ENCODE data around the gene FABP6. TPM values are rescaled to one million over a fixed set of nuclear protein-coding genes. Genes with fewer than 3 reads are reported as not detected.

FABP6 gene
- polyA plus RNA-seq, 3 donors, result not detected

- DNase-seq, result no peak
- no peak overlapping the region for H3K4me2 ChIP-seq (replicated peaks; ENCODE audit: extremely low read depth, low read length, poor library complexity, severe bottlenecking)
- intact Hi-C loops (cut with micrococcal nuclease), result no loop called here
- H3K27ac Mint-ChIP-seq, result no peak overlapping the region
- no peak overlapping the region for H3K4me3 Mint-ChIP-seq
- H3K36me3 Mint-ChIP-seq, result no peaks in the 10 kb centered on the region
- WGBS (ENCODE audit: insufficient coverage), result 89% methylated on average over 5 of the region's 9 CpGs
- H3K9ac ChIP-seq (ENCODE audit: insufficient read depth, low read length, poor library complexity, severe bottlenecking), result no peak overlapping the region
- no peak for TF ChIP-seq CTCF (IDR thresholded peaks at IDR 0.05)
- no peaks in the 10 kb centered on the region for H3K9me3 Mint-ChIP-seq
- H3K4me3 ChIP-seq (replicated peaks in 1 of 3; ENCODE audit: low read depth in 2 of 3, low read length in 3 of 3), result no peak overlapping the region
- H3K27me3 Mint-ChIP-seq (ENCODE audit: low read depth in 3 of 3), result peaks cover 2 to 3% (median 3%) of the 10 kb centered on the region in 3 donors
- H3K4me1 ChIP-seq (ENCODE audit: control insufficient read depth in 1 of 2, insufficient read depth in 2 of 2, low read length in 2 of 2), result no peaks in the 10 kb centered on the region
- H3K36me3 ChIP-seq (replicated peaks in 1 of 2; ENCODE audit: control insufficient read depth in 1 of 2, insufficient read depth in 2 of 2, low read length in 2 of 2), result no peaks in the 10 kb centered on the region
- no peaks in the 10 kb centered on the region for H4K20me1 ChIP-seq (ENCODE audit: insufficient read depth, low read length)
- no peaks in the 10 kb centered on the region for H3K9me3 ChIP-seq (replicated peaks in 1 of 2; ENCODE audit: control insufficient read depth in 1 of 2, insufficient read depth in 1 of 2, low read length in 2 of 2)
- no peaks in the 10 kb centered on the region for H3K4me1 Mint-ChIP-seq
- no peak overlapping the region for H2AFZ ChIP-seq (ENCODE audit: insufficient read depth, low read depth, low read length, poor library complexity, severe bottlenecking)
- H3K27me3 ChIP-seq (ENCODE audit: control insufficient read depth in 2 of 2, insufficient read depth in 2 of 2, low read length in 2 of 2), result no peaks in the 10 kb centered on the region
- no peak overlapping the region for H3K27ac ChIP-seq (ENCODE audit: low read depth in 1 of 2, low read length in 2 of 2)
- H3K79me2 ChIP-seq (ENCODE audit: insufficient read depth, low read length), result no peaks in the 10 kb centered on the region
Measured at GRCh38 chr5:160210606-160211005, 18.7 kb upstream of the FABP6 start.

GRCh38 chr5:160211352-160211751, 18.0 kb upstream of the FABP6 start:
- no peak overlapping the region for H3K27ac ChIP-seq (ENCODE audit: low read depth in 1 of 2, low read length in 2 of 2)

More at GRCh38 chr5:160211352-160211751, 18.0 kb upstream of the FABP6 start:
- Mint-ChIP-seq H3K27me3 (ENCODE audit: low read depth in 3 of 3) (peaks cover 3 to 4% (median 3%) of the 10 kb centered on the region in 3 donors), H3K9me3 (no peaks in the 10 kb centered on the region), H3K27ac (no peak overlapping the region), H3K4me3 (no peak overlapping the region), H3K36me3 (no peaks in the 10 kb centered on the region), H3K4me1 (no peaks in the 10 kb centered on the region)
- Histone ChIP-seq H3K4me2 (replicated peaks; ENCODE audit: extremely low read depth, low read length, poor library complexity, severe bottlenecking) (no peak overlapping the region), H3K4me3 (replicated peaks in 1 of 3; ENCODE audit: low read depth in 2 of 3, low read length in 3 of 3) (no peak overlapping the region), H3K4me1 (ENCODE audit: control insufficient read depth in 1 of 2, insufficient read depth in 2 of 2, low read length in 2 of 2) (no peaks in the 10 kb centered on the region), H3K9ac (ENCODE audit: insufficient read depth, low read length, poor library complexity, severe bottlenecking) (no peak overlapping the region), H3K36me3 (replicated peaks in 1 of 2; ENCODE audit: control insufficient read depth in 1 of 2, insufficient read depth in 2 of 2, low read length in 2 of 2) (no peaks in the 10 kb centered on the region), H2AFZ (ENCODE audit: insufficient read depth, low read depth, low read length, poor library complexity, severe bottlenecking) (no peak overlapping the region), H3K27me3 (ENCODE audit: control insufficient read depth in 2 of 2, insufficient read depth in 2 of 2, low read length in 2 of 2) (no peaks in the 10 kb centered on the region), H4K20me1 (ENCODE audit: insufficient read depth, low read length) (no peaks in the 10 kb centered on the region), H3K79me2 (ENCODE audit: insufficient read depth, low read length) (no peaks in the 10 kb centered on the region), H3K9me3 (replicated peaks in 1 of 2; ENCODE audit: control insufficient read depth in 1 of 2, insufficient read depth in 1 of 2, low read length in 2 of 2) (no peaks in the 10 kb centered on the region)
- DNase-seq, result no peak
- TF ChIP-seq CTCF (IDR thresholded peaks at IDR 0.05), result no peak
- 100% methylated on average over 1 of the region's 2 CpGs for WGBS (ENCODE audit: insufficient coverage)
- intact Hi-C loops (cut with micrococcal nuclease), result no loop called here
